Mammary epithelial cell (primary cell): ENCODE data around the gene ZNF490.

ENCODE experiments used
- EZH2 ChIP-seq: IDR thresholded peaks from 2 replicates; pipeline ENCODE4 v1.6.1; 2012; ENCODE audit warnings: low read length, inconsistent platforms, borderline replicate concordance
- TF ChIP-seq, protein P1 (sequence below), 2 donors: IDR thresholded peaks in 1 of 2; conservative IDR thresholded peaks in 1 of 2; 2 replicates each; pipeline ENCODE4 v1.5.1; 2011 to 2012; ENCODE audit warnings: inconsistent platforms in 2 of 2, low read length in 2 of 2, mild to moderate bottlenecking in 2 of 2, control low read depth in 1 of 2, low read depth in 1 of 2; ENCODE audit not compliant: insufficient read depth in 1 of 2; ENCODE audit errors: extremely low read depth in 1 of 2

GRCh38 chr19:12581100-12581499 lies 29.5 kb downstream of the ZNF490 start:
- TF ChIP-seq, protein P1, sequence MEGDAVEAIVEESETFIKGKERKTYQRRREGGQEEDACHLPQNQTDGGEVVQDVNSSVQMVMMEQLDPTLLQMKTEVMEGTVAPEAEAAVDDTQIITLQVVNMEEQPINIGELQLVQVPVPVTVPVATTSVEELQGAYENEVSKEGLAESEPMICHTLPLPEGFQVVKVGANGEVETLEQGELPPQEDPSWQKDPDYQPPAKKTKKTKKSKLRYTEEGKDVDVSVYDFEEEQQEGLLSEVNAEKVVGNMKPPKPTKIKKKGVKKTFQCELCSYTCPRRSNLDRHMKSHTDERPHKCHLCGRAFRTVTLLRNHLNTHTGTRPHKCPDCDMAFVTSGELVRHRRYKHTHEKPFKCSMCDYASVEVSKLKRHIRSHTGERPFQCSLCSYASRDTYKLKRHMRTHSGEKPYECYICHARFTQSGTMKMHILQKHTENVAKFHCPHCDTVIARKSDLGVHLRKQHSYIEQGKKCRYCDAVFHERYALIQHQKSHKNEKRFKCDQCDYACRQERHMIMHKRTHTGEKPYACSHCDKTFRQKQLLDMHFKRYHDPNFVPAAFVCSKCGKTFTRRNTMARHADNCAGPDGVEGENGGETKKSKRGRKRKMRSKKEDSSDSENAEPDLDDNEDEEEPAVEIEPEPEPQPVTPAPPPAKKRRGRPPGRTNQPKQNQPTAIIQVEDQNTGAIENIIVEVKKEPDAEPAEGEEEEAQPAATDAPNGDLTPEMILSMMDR (conservative IDR thresholded peaks at IDR 0.05 in 1 of 2, IDR thresholded peaks at IDR 0.05 in 1 of 2; ENCODE audit: extremely low read depth in 1 of 2, insufficient read depth in 1 of 2, low read depth in 1 of 2, low read length in 2 of 2) = no peak
- TF ChIP-seq EZH2 = no peak
